ENCODE results near the gene TMPRSS4.

TMPRSS4 gene

DNA sequence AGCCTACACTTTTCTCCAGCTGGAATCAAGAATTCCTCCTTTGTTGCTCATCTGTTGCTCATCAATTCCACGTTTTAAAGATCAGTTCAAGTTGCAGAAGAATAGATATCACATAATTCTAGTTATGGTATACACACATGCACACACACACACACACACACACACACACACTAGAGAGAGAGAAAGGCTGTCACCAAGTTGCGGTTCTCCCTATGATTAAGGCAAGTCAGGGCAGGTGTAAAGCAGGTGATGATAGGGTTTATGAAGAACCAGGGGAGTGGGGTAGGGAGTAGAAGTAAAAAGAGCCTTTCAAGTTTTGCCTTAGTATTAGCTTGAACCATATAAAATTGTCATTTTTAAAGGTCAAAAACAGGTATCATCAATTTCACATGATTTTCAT, 31.7 kb upstream of the TMPRSS4 start:
- Histone ChIP-seq H3K36me3 (no peaks in the 10 kb centered on the region), H3K4me1 (no peaks in the 10 kb centered on the region), H3K27me3 (peaks cover 29% of the 10 kb centered on the region), H3K4me3 (ENCODE audit: low read depth, low read length) (no peak overlapping the region), H3K9me3 (no peaks in the 10 kb centered on the region)
- DNase-seq: no peak
- TF ChIP-seq, protein P1, sequence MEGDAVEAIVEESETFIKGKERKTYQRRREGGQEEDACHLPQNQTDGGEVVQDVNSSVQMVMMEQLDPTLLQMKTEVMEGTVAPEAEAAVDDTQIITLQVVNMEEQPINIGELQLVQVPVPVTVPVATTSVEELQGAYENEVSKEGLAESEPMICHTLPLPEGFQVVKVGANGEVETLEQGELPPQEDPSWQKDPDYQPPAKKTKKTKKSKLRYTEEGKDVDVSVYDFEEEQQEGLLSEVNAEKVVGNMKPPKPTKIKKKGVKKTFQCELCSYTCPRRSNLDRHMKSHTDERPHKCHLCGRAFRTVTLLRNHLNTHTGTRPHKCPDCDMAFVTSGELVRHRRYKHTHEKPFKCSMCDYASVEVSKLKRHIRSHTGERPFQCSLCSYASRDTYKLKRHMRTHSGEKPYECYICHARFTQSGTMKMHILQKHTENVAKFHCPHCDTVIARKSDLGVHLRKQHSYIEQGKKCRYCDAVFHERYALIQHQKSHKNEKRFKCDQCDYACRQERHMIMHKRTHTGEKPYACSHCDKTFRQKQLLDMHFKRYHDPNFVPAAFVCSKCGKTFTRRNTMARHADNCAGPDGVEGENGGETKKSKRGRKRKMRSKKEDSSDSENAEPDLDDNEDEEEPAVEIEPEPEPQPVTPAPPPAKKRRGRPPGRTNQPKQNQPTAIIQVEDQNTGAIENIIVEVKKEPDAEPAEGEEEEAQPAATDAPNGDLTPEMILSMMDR (IDR thresholded peaks at IDR 0.05; ENCODE audit: low read depth, low read length): no peak

DNA sequence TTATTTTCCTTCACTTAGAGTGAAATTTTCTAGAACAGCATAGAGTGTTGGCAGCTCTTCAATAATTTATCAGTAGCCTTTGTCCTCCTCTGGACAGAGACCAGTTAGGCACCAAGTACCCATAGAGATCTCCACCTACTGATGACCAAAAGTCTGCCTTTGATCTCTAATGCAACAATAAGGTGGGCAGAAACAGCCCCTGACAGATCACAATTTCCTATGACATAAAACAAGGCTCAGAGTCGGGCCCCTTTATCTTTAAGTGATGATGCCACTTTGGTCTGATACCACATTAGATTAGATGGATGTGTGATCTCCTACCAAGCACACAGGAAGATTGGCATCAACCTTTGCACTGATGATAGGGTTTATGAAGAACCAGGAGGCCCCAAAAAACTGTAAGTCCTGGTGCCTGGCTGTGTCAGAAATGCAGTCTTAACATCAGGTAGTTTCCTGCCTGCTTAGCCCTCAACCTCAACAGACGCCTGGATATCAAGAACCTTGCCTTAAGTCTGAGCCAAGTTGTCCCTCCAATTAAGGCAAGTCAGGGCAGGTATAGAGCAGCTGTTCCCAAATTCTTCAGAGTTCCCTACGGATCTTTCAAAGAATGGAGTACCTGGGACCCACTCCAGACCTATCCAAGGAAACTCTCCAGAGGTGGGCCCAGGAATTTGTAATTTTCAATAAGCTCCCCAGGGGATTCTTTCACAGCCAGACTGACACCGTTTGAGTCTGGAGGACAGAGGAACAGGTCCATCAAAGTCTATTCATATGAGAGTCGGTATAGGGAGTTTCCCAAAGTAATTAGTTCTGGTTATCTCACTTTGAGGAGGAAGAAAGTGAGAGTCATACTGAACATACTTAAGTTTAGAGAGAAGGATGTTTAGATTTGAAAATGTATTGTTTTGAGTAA, 30.6 kb upstream of the TMPRSS4 start:
- DNase-seq: no peak
- peaks cover 29% of the 10 kb centered on the region for H3K27me3 ChIP-seq
- H3K4me3 ChIP-seq (ENCODE audit: low read depth, low read length): no peak overlapping the region
- H3K9me3 ChIP-seq: no peaks in the 10 kb centered on the region
- no peaks in the 10 kb centered on the region for H3K4me1 ChIP-seq
- TF ChIP-seq, protein P1 (IDR thresholded peaks at IDR 0.05; ENCODE audit: low read depth, low read length): no peak
- no peaks in the 10 kb centered on the region for H3K36me3 ChIP-seq

DNA sequence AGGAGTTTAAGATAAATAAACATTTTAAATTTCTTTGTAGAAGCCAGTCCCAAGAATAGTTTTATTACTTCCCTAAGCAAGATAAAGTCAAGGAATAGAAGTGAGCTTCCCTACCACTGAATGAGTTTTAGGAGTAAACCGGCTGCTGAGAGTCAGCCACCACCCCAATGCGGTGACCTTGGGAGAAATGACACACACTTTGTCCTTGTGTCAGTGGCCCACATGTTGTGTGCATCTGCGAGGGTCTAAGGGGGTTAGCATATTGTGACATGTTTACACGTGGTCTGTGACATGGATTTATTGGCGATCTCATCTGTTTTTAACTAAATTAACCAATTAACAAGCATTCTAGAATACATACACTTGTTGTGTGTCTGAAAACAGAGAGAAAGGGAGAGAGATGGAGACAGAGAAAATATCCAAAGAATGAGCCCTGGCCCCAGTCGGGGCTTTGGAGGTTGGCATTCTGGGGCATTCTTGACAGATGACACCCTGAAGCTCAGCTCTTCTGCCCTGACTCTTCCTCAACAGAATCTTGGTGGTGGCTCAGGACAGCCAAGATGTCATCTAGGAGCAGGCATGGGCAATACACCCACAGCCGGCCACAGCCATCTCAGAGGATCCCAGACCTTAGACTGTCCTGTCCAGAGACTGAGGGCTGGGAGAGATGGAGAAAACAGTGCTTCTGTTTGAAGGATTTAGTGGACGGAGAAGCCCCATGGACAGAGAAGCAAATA, 29.7 kb upstream of the TMPRSS4 start:
- no peak for DNase-seq
- Histone ChIP-seq H3K9me3 (no peaks in the 10 kb centered on the region), H3K36me3 (no peaks in the 10 kb centered on the region), H3K27me3 (peaks cover 29% of the 10 kb centered on the region), H3K4me1 (no peaks in the 10 kb centered on the region), H3K4me3 (ENCODE audit: low read depth, low read length) (no peak overlapping the region)
- TF ChIP-seq, protein P1 (IDR thresholded peaks at IDR 0.05; ENCODE audit: low read depth, low read length): no peak

DNA sequence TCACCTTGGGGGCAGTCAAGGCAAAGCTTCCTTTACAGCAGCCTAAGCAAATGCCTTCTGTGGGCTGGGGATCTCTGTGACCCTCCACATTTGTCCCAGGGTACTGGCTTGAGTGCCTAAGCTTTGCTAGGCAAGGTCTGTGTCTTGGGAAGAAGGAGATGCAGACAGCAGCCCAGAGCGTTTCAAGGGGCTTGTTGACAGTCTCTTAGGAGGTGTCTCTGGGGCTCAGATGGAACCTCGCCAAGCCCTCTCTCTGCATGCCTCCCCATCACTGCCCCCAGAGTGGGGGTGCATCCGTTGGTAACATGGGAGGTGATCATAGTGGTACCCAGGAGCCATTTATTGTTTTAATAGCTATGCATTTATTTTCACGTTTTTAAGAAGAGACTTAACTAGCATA, 29.1 kb upstream of the TMPRSS4 start:
- TF ChIP-seq, protein P1 (IDR thresholded peaks at IDR 0.05; ENCODE audit: low read depth, low read length): no peak
- no peaks in the 10 kb centered on the region for H3K4me1 ChIP-seq
- H3K4me3 ChIP-seq (ENCODE audit: low read depth, low read length): no peak overlapping the region
- no peaks in the 10 kb centered on the region for H3K36me3 ChIP-seq
- DNase-seq: no peak
- peaks cover 24% of the 10 kb centered on the region for H3K27me3 ChIP-seq
- no peaks in the 10 kb centered on the region for H3K9me3 ChIP-seq

DNA sequence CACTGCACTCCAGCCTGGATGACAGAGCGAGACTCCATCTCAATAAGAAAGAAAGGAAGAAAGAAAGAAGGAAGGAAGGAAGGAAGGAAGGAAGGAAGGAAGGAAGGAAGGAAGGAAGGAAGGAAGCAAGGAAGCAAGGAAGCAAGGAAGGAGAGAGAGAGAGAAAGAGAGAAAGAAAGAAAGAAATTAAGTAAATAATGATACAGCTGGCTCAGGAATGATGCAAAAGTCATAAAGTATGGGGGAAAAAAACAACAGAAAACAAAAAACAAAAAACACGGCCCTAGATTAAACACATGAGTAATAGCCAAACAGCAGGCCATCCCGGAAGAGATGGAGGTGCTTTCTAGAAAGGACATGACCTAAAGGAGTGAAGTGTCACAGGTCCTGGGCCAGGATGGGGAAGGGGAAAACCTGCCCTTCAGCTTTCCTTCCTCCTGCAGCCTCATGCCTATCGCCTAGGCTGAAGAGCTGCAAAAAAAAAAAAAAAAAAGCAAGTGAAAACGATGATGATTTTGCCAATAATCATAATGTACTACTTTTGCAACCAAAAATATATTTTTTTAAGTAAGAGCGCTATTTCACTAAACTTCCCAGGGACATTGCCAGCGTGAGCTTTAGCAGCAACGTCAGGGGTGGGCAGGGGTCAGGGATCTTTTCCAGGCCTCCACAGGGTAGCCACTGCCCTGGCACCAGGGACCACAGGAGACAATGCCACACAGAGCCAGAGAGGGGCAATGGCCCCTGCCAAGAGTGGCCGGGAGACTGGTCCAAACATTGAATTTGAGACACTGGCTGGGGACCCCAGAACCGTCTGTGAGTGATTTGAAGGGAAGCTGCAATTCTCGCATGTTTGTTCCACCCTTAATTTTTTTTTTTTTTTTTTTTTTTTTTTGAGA, 28.2 kb upstream of the TMPRSS4 start:
- H3K4me3 ChIP-seq (ENCODE audit: low read depth, low read length): no peak overlapping the region
- H3K27me3 ChIP-seq: peaks cover 21% of the 10 kb centered on the region
- no peaks in the 10 kb centered on the region for H3K36me3 ChIP-seq
- no peaks in the 10 kb centered on the region for H3K4me1 ChIP-seq
- DNase-seq: no peak
- TF ChIP-seq, protein P1 (IDR thresholded peaks at IDR 0.05; ENCODE audit: low read depth, low read length): no peak
- H3K9me3 ChIP-seq: no peaks in the 10 kb centered on the region

Measured in BE2C (cell line).